ENCODE data around the gene SNAP47. TPM values are rescaled to one million over a fixed set of nuclear protein-coding genes. Genes with fewer than 3 reads are reported as not detected.

SNAP47 gene
- total RNA-seq, 1 donor from 2014 or later = 45.9 TPM

- H3K4me1 ChIP-seq = peaks cover 44% of the 10 kb centered on the region
- H3K4me3 ChIP-seq = no peak overlapping the region
- TF ChIP-seq CTCF (IDR thresholded peaks at IDR 0.05; ENCODE audit: borderline replicate concordance) = no peak
- H3K27ac ChIP-seq (replicated peaks) = no peak overlapping the region
- H3K9me3 ChIP-seq (replicated peaks) = no peaks in the 10 kb centered on the region
- H3K27me3 ChIP-seq (ENCODE audit: low read depth) = no peaks in the 10 kb centered on the region
- H3K36me3 ChIP-seq = peaks cover 4% of the 10 kb centered on the region
- no peak for DNase-seq
- intact Hi-C loops (cut with micrococcal nuclease) = no loop called here
Measured at GRCh38 chr1:227738820-227739219, 3.6 kb downstream of the SNAP47 start.

GRCh38 chr1:227739636-227740035, 4.4 kb downstream of the SNAP47 start:
- Histone ChIP-seq H3K9me3 (replicated peaks) (no peaks in the 10 kb centered on the region), H3K36me3 (peaks cover 4% of the 10 kb centered on the region), H3K4me1 (peaks cover 36% of the 10 kb centered on the region), H3K27me3 (ENCODE audit: low read depth) (no peaks in the 10 kb centered on the region), H3K4me3 (no peak overlapping the region), H3K27ac (replicated peaks) (no peak overlapping the region)
- TF ChIP-seq CTCF (IDR thresholded peaks at IDR 0.05; ENCODE audit: borderline replicate concordance) = no peak
- DNase-seq = no peak
- intact Hi-C loops (cut with micrococcal nuclease) = no loop called here

DNA sequence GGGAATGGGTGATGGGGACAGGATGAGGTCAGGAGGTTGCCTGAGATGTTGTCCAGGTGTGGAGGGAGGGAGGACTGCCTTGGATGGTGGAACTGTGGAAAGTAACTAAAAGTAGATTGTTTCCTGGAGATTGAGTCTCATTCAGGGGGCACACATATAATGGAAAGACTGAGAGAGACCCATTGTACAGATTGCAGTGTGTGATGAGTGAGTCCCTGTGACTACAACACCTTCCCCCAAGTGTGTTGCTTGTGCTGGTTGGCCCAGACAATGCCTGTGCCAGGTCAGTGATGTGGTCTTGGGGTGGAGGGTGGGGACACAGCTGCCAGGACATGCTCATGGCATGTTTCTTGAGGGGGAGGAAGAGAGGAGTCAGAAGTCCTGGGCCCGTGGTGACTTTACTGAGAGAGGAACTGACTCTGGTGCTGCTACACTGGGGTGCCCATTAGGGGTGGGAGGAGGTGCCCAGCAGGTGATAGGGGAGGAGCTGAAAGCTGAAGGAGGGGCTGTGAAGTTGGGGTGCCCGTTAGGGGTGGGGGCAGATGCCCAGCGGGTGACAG, 5.2 kb downstream of the SNAP47 start:
- Histone ChIP-seq H3K36me3 (peaks cover 4% of the 10 kb centered on the region), H3K27ac (replicated peaks) (no peak overlapping the region), H3K27me3 (ENCODE audit: low read depth) (no peaks in the 10 kb centered on the region), H3K4me1 (peaks cover 30% of the 10 kb centered on the region), H3K4me3 (no peak overlapping the region), H3K9me3 (replicated peaks) (no peaks in the 10 kb centered on the region)
- TF ChIP-seq CTCF (IDR thresholded peaks at IDR 0.05; ENCODE audit: borderline replicate concordance) = no peak
- no peak for DNase-seq
- intact Hi-C loops (cut with micrococcal nuclease) = no loop called here

DNA sequence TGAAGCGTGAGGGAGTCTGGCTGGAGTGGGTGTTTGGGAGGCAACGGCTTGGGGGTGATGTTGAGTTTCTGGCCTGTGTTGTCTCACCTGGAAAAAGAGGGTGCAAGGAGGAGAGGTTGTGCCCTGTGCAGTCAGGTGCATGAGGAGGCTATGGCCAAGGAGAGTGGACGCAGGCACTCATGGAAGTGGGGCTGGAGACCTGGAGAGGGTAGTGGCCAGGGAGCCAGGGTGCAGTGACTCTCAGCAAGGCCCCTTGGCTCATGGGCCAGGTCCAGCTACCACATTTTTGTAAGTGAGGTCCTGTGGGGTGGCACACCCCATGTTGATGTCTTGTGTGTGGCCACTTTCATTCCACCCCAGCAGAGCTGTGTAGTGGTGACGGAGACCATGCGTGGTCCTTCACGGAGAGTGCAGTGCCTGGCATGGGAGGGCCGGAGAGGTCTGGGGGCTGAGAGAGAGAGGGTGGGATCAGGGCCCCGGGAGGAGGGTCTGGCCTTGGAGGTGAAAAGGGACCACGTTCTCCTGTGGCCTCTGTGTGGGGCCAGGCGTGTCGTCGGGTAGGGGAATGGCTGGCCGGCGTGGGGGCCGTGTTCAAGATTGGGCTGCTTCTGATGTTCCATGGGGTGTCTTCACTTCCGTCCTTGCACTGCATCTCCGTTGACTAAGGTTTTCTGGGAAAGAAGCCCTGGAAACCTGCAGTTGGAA, 6.1 kb downstream of the SNAP47 start:
- H3K4me3 ChIP-seq = no peak overlapping the region
- no peak for TF ChIP-seq CTCF (IDR thresholded peaks at IDR 0.05; ENCODE audit: borderline replicate concordance)
- H3K27me3 ChIP-seq (ENCODE audit: low read depth) = no peaks in the 10 kb centered on the region
- H3K27ac ChIP-seq (replicated peaks) = no peak overlapping the region
- DNase-seq = no peak
- no peaks in the 10 kb centered on the region for H3K9me3 ChIP-seq (replicated peaks)
- intact Hi-C loops (cut with micrococcal nuclease) = no loop called here
- peaks cover 4% of the 10 kb centered on the region for H3K36me3 ChIP-seq
- peaks cover 30% of the 10 kb centered on the region for H3K4me1 ChIP-seq

DNA sequence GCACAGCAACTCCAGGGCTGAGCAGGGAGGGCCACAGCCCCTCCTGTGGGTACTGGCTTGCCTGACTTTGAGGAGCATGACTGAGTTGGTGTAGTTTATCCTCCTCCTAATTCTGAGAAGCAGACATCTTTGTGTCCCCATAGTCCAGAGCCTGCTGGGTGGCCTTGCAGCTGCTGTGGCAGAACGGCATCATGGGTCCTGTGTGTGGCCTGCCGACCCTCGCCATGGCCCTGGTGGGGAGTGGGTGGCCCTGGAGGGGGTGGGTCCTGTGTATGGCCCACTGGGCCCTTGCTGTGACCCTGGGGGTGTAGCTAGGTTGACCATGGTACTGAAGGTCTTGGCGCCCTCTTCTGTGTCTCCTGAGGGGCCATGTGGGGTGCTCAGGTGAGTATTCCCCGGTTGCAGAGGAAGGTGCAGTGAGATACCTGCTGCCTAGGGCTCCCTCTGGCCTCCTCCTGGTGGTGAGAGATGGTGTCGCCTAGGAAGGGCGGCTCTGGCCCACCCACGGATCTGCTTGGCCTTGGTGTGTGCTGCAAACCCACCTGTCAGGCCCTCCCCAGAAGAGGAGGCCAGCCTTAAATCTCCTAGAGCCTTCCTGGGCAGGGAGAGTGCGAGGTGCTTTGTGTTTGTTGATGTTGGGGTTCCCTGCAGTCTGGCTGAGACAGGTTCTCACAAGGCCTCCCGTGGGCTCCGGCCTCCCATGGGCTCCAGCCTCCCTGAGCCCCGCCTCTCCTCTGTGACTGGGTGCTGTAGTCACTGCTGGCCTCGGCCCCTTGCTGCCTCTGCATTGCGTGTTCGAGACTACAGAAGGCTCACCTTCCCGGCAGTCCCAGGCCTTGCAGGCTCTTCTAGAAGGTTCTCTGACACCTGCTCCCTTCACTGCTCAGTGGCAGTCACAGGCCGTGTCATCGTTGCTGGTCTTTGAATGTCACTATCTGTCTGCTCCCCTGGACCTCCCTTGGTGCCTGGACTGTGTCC, 7.8 kb downstream of the SNAP47 start:
- H3K9me3 ChIP-seq (replicated peaks) = no peaks in the 10 kb centered on the region
- peak; percentile 8 for DNase-seq
- peaks cover 9% of the 10 kb centered on the region for H3K36me3 ChIP-seq
- peaks cover 31% of the 10 kb centered on the region for H3K4me1 ChIP-seq
- intact Hi-C loops (cut with micrococcal nuclease) = no loop called here
- H3K27me3 ChIP-seq (ENCODE audit: low read depth) = no peaks in the 10 kb centered on the region
- H3K4me3 ChIP-seq = no peak overlapping the region
- H3K27ac ChIP-seq (replicated peaks) = no peak overlapping the region
- TF ChIP-seq CTCF (IDR thresholded peaks at IDR 0.05; ENCODE audit: borderline replicate concordance) = no peak

Measured in left ventricle myocardium inferior (tissue), 1 donor.